ENCODE measurements around the gene LAMTOR4. TPM values are rescaled to one million over a fixed set of nuclear protein-coding genes. Genes with fewer than 3 reads are reported as not detected.
A peak's percentile ranks its signal among the peaks of the same experiment; 100 is the strongest.

Gene LAMTOR4
- total and polyA plus RNA-seq, 2 of the 13 experiments (the other 11 are each of a cell fraction or from before 2014, with no cell fraction given), result 115 to 118 TPM

GRCh38 chr7:100119072-100119969 is 29.4 kb upstream of the LAMTOR4 start, which contains the start of the genes CNPY4 and TAF6 (continued):
- TF ChIP-seq DRAP1 (CRISPR knock-in tag; IDR thresholded peaks at IDR 0.05), result peak; percentile 67
- peak in 1 of 2 experiments; percentile 60; a peak in 1 of 4 replicates for TF ChIP-seq ATF4 (CRISPR knock-in tag; IDR thresholded peaks at IDR 0.05)
- no peak for TF ChIP-seq ZNF337 (CRISPR knock-in tag; IDR thresholded peaks at IDR 0.05; ENCODE audit: borderline replicate concordance, low read depth)
- TF ChIP-seq AFF4 (CRISPR knock-in tag; IDR thresholded peaks at IDR 0.05), result no peak
- TF ChIP-seq U2AF1 (optimal IDR thresholded peaks at IDR 0.05; ENCODE audit: low read depth, low read length), result no peak
- TF ChIP-seq PCBP2 (optimal IDR thresholded peaks at IDR 0.05; ENCODE audit: low read depth, low read length, poor library complexity, severe bottlenecking), result no peak
- no peak for TF ChIP-seq ZIK1 (CRISPR knock-in tag; IDR thresholded peaks at IDR 0.05; ENCODE audit: borderline replicate concordance, low read depth)
- TF ChIP-seq ZNF333 (CRISPR knock-in tag; IDR thresholded peaks at IDR 0.05; ENCODE audit: borderline replicate concordance), result no peak
- TF ChIP-seq RFXAP (CRISPR knock-in tag; IDR thresholded peaks at IDR 0.05; ENCODE audit: borderline replicate concordance), result peak; percentile 83; the same call in 1 of the 2 replicates
- TF ChIP-seq MATR3 (CRISPR knock-in tag; IDR thresholded peaks at IDR 0.05), result no peak
- 0 out of 2 replicates have a peak, but pooled peaks have one; percentile 42 for TF ChIP-seq PHF21A (CRISPR knock-in tag; IDR thresholded peaks at IDR 0.05)
- TF ChIP-seq ETV5 (CRISPR knock-in tag; IDR thresholded peaks at IDR 0.05; ENCODE audit: borderline replicate concordance), result no peak
- peak; percentile 71; the same call in 1 of the 2 replicates for TF ChIP-seq TFDP2 (CRISPR knock-in tag; IDR thresholded peaks at IDR 0.05)
- TF ChIP-seq GATAD1 (CRISPR knock-in tag; IDR thresholded peaks at IDR 0.05), result peak; percentile 85
- TF ChIP-seq ZNF772 (CRISPR knock-in tag; IDR thresholded peaks at IDR 0.05), result peak; percentile 62; the same call in 1 of the 2 replicates
- TF ChIP-seq, protein P1, sequence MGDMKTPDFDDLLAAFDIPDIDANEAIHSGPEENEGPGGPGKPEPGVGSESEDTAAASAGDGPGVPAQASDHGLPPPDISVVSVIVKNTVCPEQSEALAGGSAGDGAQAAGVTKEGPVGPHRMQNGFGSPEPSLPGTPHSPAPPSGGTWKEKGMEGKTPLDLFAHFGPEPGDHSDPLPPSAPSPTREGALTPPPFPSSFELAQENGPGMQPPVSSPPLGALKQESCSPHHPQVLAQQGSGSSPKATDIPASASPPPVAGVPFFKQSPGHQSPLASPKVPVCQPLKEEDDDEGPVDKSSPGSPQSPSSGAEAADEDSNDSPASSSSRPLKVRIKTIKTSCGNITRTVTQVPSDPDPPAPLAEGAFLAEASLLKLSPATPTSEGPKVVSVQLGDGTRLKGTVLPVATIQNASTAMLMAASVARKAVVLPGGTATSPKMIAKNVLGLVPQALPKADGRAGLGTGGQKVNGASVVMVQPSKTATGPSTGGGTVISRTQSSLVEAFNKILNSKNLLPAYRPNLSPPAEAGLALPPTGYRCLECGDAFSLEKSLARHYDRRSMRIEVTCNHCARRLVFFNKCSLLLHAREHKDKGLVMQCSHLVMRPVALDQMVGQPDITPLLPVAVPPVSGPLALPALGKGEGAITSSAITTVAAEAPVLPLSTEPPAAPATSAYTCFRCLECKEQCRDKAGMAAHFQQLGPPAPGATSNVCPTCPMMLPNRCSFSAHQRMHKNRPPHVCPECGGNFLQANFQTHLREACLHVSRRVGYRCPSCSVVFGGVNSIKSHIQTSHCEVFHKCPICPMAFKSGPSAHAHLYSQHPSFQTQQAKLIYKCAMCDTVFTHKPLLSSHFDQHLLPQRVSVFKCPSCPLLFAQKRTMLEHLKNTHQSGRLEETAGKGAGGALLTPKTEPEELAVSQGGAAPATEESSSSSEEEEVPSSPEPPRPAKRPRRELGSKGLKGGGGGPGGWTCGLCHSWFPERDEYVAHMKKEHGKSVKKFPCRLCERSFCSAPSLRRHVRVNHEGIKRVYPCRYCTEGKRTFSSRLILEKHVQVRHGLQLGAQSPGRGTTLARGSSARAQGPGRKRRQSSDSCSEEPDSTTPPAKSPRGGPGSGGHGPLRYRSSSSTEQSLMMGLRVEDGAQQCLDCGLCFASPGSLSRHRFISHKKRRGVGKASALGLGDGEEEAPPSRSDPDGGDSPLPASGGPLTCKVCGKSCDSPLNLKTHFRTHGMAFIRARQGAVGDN (CRISPR knock-in tag; IDR thresholded peaks at IDR 0.05), result peak; percentile 60
- TF ChIP-seq MIXL1 (CRISPR knock-in tag; IDR thresholded peaks at IDR 0.05), result peak; percentile 31; the same call in 1 of the 2 replicates
- no peak for TF ChIP-seq HNRNPH1 (optimal IDR thresholded peaks at IDR 0.05; ENCODE audit: low read depth, low read length)
